T-helper 1 cell (primary cell): Measurements from ENCODE around the gene KBTBD12.

Source experiments
- DNase-seq, 5 donors: peaks; one replicate each; pipeline ENCODE4 v3.0.0-alpha.2; 2012 to 2020

KBTBD12 gene

DNA sequence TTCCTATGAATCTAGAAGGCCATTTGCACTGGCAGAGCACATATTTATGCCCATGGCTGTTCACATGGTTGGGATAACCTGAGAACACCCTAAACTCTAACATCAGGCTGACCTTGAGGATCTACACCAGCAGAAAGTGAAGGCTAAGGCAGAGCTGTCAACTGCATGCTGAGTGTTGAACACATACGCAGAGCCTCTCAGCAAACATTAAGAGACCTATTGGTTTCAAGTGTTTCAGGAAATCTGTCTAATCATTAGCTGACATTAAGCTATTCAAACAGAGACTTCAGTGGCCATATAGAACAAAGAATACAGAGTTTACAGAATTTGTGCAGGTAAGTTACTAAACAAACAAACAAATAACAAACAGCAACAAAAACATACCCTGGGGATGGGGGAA is 121.1 kb downstream of the KBTBD12 start:
- DNase-seq: no peak
